Fibroblast of lung (primary cell): ENCODE measurements around the gene MMD. TPM values are rescaled to one million over a fixed set of nuclear protein-coding genes. Genes with fewer than 3 reads are reported as not detected.
A peak's percentile ranks its signal among the peaks of the same experiment; 100 is the strongest.
"Not testable (repeated sequence)": the region's sequence is repeated elsewhere in the genome, so short reads cannot be mapped to it uniquely, and the experiment has no call there.

Source experiments
- DNase-seq, 2 donors: peaks; one replicate each; pipeline versions ENCODE4 v3.0.0 to v3.0.0-alpha.2; 2010; ENCODE audit warnings: low read depth in 2 of 2
- H2AFZ ChIP-seq: 2 replicates; pipeline ENCODE4 v1.5.1; 2012; ENCODE audit warnings: low read length, control low read depth, inconsistent platforms
- H3K27ac ChIP-seq: 2 replicates; pipeline ENCODE4 v1.5.1; 2011; ENCODE audit warnings: low read length, control low read depth; ENCODE audit not compliant: insufficient read depth
- H3K27me3 ChIP-seq: 2 replicates; pipeline ENCODE4 v1.5.1; 2011; ENCODE audit warnings: mild to moderate bottlenecking, low read length; ENCODE audit not compliant: control insufficient read depth, insufficient read depth
- H3K36me3 ChIP-seq: 2 replicates; pipeline ENCODE4 v1.5.1; 2011; ENCODE audit warnings: low read length; ENCODE audit not compliant: control insufficient read depth, insufficient read depth
- H3K4me1 ChIP-seq: 2 replicates; pipeline ENCODE4 v1.5.1; 2011; ENCODE audit warnings: low read length; ENCODE audit not compliant: control insufficient read depth, insufficient read depth; ENCODE audit errors: extremely low read depth
- H3K4me2 ChIP-seq: 2 replicates; pipeline ENCODE4 v1.5.1; 2011; ENCODE audit warnings: low read length, control low read depth; ENCODE audit not compliant: insufficient read depth; ENCODE audit errors: extremely low read depth
- H3K4me3 ChIP-seq, 4 experiments: fragments of 200-600 bp in 1 of 4; sonication (generic) in 1 of 4; replicated peaks in 1 of 4; 2 replicates each; pipeline ENCODE4 v1.5.1; 2011 to 2016; ENCODE audit warnings: low read length in 4 of 4, low read depth in 3 of 4, mild to moderate bottlenecking in 3 of 4, control low read depth in 2 of 4, inconsistent platforms in 1 of 4, mixed read lengths in 1 of 4; ENCODE audit not compliant: insufficient read depth in 1 of 4; ENCODE audit errors: control extremely low read depth in 1 of 4
- H3K79me2 ChIP-seq: 2 replicates; pipeline ENCODE4 v1.5.1; 2012; ENCODE audit warnings: mild to moderate bottlenecking, low read length, inconsistent platforms; ENCODE audit not compliant: control insufficient read depth, insufficient read depth
- H3K9ac ChIP-seq: 2 replicates; pipeline ENCODE4 v1.5.1; 2011; ENCODE audit warnings: mild to moderate bottlenecking, low read length, control low read depth; ENCODE audit not compliant: insufficient read depth
- H3K9me3 ChIP-seq: 2 replicates; pipeline ENCODE4 v1.5.1; 2012; ENCODE audit warnings: low read depth, low read length; ENCODE audit not compliant: control insufficient read depth, insufficient read depth
- H4K20me1 ChIP-seq: 2 replicates; pipeline ENCODE4 v1.5.1; 2011; ENCODE audit warnings: low read length; ENCODE audit not compliant: control insufficient read depth, insufficient read depth; ENCODE audit errors: extremely low read depth
- EZH2 ChIP-seq: IDR thresholded peaks from 2 replicates; pipeline ENCODE4 v1.5.1; 2012; ENCODE audit warnings: low read length, control low read depth, mild to moderate bottlenecking; ENCODE audit errors: missing control alignments
- polyA plus RNA-seq, 2 donors: library from polyadenylated mRNA; depleted of rRNA in 1 of 2; stranded (reverse) in 1 of 2; unstranded in 1 of 2; fragments of >200 nt; gene quantifications; 2 replicates each; pipeline ENCODE4 v1.2.1, GENCODE V29; 2011 to 2012; ENCODE audit warnings: missing spikeins in 1 of 2
- total RNA-seq: library from RNA; depleted of rRNA; stranded (reverse); fragments of >200 nt; gene quantifications from 2 replicates; pipeline ENCODE4 v1.2.1, GENCODE V29; 2014
- TF ChIP-seq, protein P1 (sequence below), 2 donors: IDR thresholded peaks in 1 of 2; conservative IDR thresholded peaks in 1 of 2; 1 replicate in 1 of 2; 2 replicates in 1 of 2; pipeline ENCODE4 v1.5.1; 2011 to 2012; ENCODE audit warnings: low read length in 2 of 2, control low read depth in 1 of 2, inconsistent platforms in 1 of 2, low read depth in 1 of 2, mild to moderate bottlenecking in 1 of 2

MMD gene
- total and polyA plus RNA-seq, 2 donors (not counting 1 experiment from before 2014, with no cell fraction given): 16.0 to 36.3 TPM

DNA sequence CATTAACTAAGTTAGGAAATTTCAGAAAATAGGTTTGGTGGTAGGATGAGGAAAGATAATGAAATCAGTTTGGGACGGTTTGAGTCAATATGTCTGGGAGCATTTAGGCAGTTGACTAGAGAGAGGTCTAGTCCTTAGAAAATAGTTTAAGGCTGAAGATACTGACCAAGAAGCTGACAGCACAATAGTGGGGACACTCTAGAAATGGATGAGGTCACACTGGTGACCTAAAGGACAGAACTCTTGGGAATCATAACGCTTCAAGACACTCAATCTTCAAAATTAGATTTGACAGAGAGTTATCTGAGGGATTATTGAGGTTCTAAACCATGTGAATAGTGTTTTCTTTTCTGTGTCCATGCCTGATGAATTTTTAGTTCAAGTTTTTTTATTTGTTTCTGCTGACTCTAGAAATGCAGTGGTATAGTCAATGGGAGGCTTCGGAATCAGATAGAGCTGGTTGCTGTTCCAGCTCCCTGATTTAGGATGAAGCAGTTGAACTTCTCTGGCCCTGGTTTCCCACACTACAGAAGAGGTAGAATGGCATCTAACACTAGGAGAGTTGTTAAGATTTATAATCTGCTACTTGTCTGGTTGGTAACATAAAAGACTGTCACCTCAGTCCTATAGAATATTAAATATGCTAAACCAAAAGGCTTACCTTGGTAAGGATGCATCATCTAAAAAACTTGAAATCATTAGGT is 29.7 kb downstream of the MMD start:
- H3K9ac ChIP-seq: no peak overlapping the region
- H3K9me3 ChIP-seq: no peaks in the 10 kb centered on the region
- TF ChIP-seq EZH2: no peak
- TF ChIP-seq, protein P1, sequence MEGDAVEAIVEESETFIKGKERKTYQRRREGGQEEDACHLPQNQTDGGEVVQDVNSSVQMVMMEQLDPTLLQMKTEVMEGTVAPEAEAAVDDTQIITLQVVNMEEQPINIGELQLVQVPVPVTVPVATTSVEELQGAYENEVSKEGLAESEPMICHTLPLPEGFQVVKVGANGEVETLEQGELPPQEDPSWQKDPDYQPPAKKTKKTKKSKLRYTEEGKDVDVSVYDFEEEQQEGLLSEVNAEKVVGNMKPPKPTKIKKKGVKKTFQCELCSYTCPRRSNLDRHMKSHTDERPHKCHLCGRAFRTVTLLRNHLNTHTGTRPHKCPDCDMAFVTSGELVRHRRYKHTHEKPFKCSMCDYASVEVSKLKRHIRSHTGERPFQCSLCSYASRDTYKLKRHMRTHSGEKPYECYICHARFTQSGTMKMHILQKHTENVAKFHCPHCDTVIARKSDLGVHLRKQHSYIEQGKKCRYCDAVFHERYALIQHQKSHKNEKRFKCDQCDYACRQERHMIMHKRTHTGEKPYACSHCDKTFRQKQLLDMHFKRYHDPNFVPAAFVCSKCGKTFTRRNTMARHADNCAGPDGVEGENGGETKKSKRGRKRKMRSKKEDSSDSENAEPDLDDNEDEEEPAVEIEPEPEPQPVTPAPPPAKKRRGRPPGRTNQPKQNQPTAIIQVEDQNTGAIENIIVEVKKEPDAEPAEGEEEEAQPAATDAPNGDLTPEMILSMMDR (conservative IDR thresholded peaks at IDR 0.05 in 1 of 2, IDR thresholded peaks at IDR 0.05 in 1 of 2; ENCODE audit: low read depth in 1 of 2, low read length in 2 of 2): no peak
- H3K4me3 ChIP-seq: no peak overlapping the region
- no peak overlapping the region for H3K27ac ChIP-seq
- no peaks in the 10 kb centered on the region for H3K79me2 ChIP-seq
- no peaks in the 10 kb centered on the region for H3K4me1 ChIP-seq
- no peaks in the 10 kb centered on the region for H3K36me3 ChIP-seq
- H2AFZ ChIP-seq: no peak overlapping the region
- no peak overlapping the region for H3K4me2 ChIP-seq
- DNase-seq: no peak
- no peaks in the 10 kb centered on the region for H4K20me1 ChIP-seq
- H3K27me3 ChIP-seq: no peaks in the 10 kb centered on the region

DNA sequence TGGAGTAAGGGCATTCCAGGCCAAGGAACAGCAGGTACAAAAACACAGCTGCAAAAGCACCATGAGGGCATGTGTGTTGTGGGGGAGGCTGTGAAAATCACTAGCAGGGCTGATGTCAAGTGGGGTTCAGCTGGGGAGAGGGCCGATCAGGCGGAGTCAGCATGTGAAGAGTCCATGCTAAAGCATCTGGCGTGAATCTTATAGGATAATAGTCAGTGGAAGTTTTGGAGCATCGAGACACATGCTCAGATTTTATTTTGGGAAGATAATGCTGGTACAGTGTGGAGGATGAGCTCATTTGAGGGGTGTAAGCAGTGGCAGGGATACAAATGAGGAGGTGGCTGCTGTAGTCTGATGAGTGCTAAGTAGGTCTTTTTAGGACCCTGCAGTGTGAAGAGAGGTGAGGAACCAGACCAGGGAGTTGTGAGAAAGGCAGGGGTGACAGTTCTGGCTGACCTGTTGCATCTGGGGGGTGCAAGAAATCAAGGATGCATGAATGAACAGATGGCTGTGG is 30.3 kb downstream of the MMD start:
- Histone ChIP-seq H2AFZ (no peak overlapping the region), H3K79me2 (no peaks in the 10 kb centered on the region), H3K4me3 (no peak overlapping the region), H3K9ac (no peak overlapping the region), H3K4me1 (no peaks in the 10 kb centered on the region), H3K9me3 (no peaks in the 10 kb centered on the region), H3K27ac (no peak overlapping the region), H4K20me1 (no peaks in the 10 kb centered on the region), H3K27me3 (no peaks in the 10 kb centered on the region), H3K36me3 (no peaks in the 10 kb centered on the region), H3K4me2 (no peak overlapping the region)
- TF ChIP-seq, protein P1 (conservative IDR thresholded peaks at IDR 0.05 in 1 of 2, IDR thresholded peaks at IDR 0.05 in 1 of 2; ENCODE audit: low read depth in 1 of 2, low read length in 2 of 2): no peak
- no peak for TF ChIP-seq EZH2
- no peak for DNase-seq

DNA sequence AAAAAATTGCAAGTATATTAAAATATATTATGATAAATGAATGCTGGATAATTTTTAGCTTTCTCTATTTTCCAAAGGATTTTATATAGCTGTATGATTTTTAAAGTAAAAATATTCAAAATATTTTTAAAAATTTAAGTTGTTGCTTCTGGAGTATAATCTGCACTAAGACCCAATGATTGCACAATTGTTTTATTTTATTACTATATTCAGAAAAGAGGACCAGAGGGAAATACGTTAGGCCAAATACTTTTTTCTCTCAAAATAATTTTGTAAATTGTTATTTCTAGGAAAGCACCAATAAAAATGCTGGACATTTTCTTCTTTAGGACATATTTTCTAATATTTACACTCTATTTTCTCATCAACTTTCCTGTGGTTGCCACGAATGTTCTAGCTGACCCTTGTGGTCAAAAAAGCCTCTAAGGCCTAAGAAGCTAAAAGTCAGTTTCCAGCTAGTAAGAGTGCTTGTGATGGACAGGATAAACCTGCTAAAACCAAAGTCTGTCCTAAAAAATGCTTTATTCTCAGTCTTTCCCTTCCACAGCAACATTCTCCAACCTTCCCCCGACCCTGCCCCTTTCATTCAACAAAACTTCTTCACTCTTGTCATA is 31.2 kb downstream of the MMD start:
- Histone ChIP-seq H3K79me2 (no peaks in the 10 kb centered on the region), H2AFZ (no peak overlapping the region), H3K4me2 (no peak overlapping the region), H3K4me3 (no peak overlapping the region), H3K9ac (no peak overlapping the region), H3K36me3 (no peaks in the 10 kb centered on the region), H3K27me3 (no peaks in the 10 kb centered on the region), H3K27ac (no peak overlapping the region), H4K20me1 (no peaks in the 10 kb centered on the region), H3K4me1 (no peaks in the 10 kb centered on the region), H3K9me3 (no peaks in the 10 kb centered on the region)
- TF ChIP-seq EZH2: no peak
- TF ChIP-seq, protein P1 (conservative IDR thresholded peaks at IDR 0.05 in 1 of 2, IDR thresholded peaks at IDR 0.05 in 1 of 2; ENCODE audit: low read depth in 1 of 2, low read length in 2 of 2): no peak
- DNase-seq: peak in 1 of 2 donors; percentile 57

GRCh38 chr17:55389715-55390114 is 31.9 kb downstream of the MMD start:
- DNase-seq, H3K9me3 ChIP-seq, H4K20me1 ChIP-seq, H3K4me1 ChIP-seq, H3K4me2 ChIP-seq, H3K36me3 ChIP-seq, H3K4me3 ChIP-seq, H3K79me2 ChIP-seq, H2AFZ ChIP-seq, H3K27ac ChIP-seq, H3K9ac ChIP-seq, H3K27me3 ChIP-seq: not testable (repeated sequence)
